DND-41 (cell line): ENCODE data around the gene GRK3.
"Not testable (repeated sequence)": the region's sequence is repeated elsewhere in the genome, so short reads cannot be mapped to it uniquely, and the experiment has no call there.

Source experiments
- ATAC-seq: fragments of 200-7000 bp; cut with Tn5 transposase; 3 replicates; pipeline ENCODE4 v1.9.1; 2021; ENCODE audit warnings: low read depth; ENCODE audit not compliant: insufficient read depth
- DNase-seq: peaks from one replicate; pipeline ENCODE4 v3.0.0-alpha.2; 2020
- H2AFZ ChIP-seq: 2 replicates; pipeline ENCODE4 v1.6.0; 2012; ENCODE audit warnings: low read depth, low read length
- H3K27ac ChIP-seq: 2 replicates; pipeline ENCODE4 v1.5.1; 2012; ENCODE audit warnings: low read length, inconsistent platforms
- H3K27me3 ChIP-seq: fragments of 200-600 bp; sonication (generic); 2 replicates; pipeline ENCODE4 v1.6.0; 2012; ENCODE audit warnings: low read length, mild to moderate bottlenecking, inconsistent platforms; ENCODE audit not compliant: insufficient read depth, poor library complexity
- H3K36me3 ChIP-seq: 2 replicates; pipeline ENCODE4 v1.5.1; 2012; ENCODE audit warnings: low read length, inconsistent platforms; ENCODE audit not compliant: insufficient read depth
- H3K4me1 ChIP-seq: 2 replicates; pipeline ENCODE4 v1.5.1; 2012; ENCODE audit warnings: mild to moderate bottlenecking, low read length; ENCODE audit not compliant: insufficient read depth
- H3K4me2 ChIP-seq: 2 replicates; pipeline ENCODE4 v1.6.0; 2012; ENCODE audit warnings: mild to moderate bottlenecking, moderate library complexity, low read length, inconsistent platforms; ENCODE audit not compliant: insufficient read depth
- H3K4me3 ChIP-seq, 2 experiments: fragments of 200-600 bp in 1 of 2; shearing (Covaris generic) in 1 of 2; 2 replicates each; pipeline ENCODE4 v1.5.1; 2012 to 2016; ENCODE audit warnings: inconsistent platforms in 2 of 2, low read length in 2 of 2, mild to moderate bottlenecking in 2 of 2, low read depth in 1 of 2, moderate library complexity in 1 of 2
- H3K79me2 ChIP-seq: 2 replicates; pipeline ENCODE4 v1.6.0; 2012; ENCODE audit warnings: low read length, inconsistent platforms; ENCODE audit not compliant: insufficient read depth
- H3K9ac ChIP-seq: 2 replicates; pipeline ENCODE4 v1.6.0; 2012; ENCODE audit warnings: low read depth, mild to moderate bottlenecking, inconsistent platforms, low read length, moderate library complexity
- H3K9me3 ChIP-seq: 2 replicates; pipeline ENCODE4 v1.5.1; 2012; ENCODE audit warnings: low read length, moderate library complexity, mild to moderate bottlenecking, inconsistent platforms; ENCODE audit not compliant: insufficient read depth, severe bottlenecking
- H4K20me1 ChIP-seq: 2 replicates; pipeline ENCODE4 v1.6.0; 2012; ENCODE audit warnings: low read length; ENCODE audit not compliant: insufficient read depth
- EZH2 ChIP-seq: IDR thresholded peaks from 3 replicates; pipeline ENCODE4 v1.6.1; 2012; ENCODE audit warnings: borderline replicate concordance, low read depth, mild to moderate bottlenecking, moderate library complexity, low read length, inconsistent platforms; ENCODE audit not compliant: severe bottlenecking
- TF ChIP-seq, protein P1 (sequence below): IDR thresholded peaks from 2 replicates; pipeline ENCODE4 v1.5.1; 2012; ENCODE audit warnings: borderline replicate concordance, low read length, moderate library complexity, mild to moderate bottlenecking; ENCODE audit not compliant: poor library complexity, severe bottlenecking; ENCODE audit errors: extremely low read depth

The GRK3 gene

GRCh38 chr22:25702040-25702439 lies 137.6 kb downstream of the GRK3 start:
- Histone ChIP-seq H3K27ac (no peak overlapping the region), H3K4me1 (peaks cover 14% of the 10 kb centered on the region), H3K36me3 (no peaks in the 10 kb centered on the region), H3K9me3 (no peaks in the 10 kb centered on the region), H3K79me2 (no peaks in the 10 kb centered on the region), H2AFZ (no peak overlapping the region), H3K4me2 (peak overlapping the region; percentile 37; the same call in 1 of the 2 replicates), H4K20me1 (no peaks in the 10 kb centered on the region), H3K9ac (no peak overlapping the region), H3K27me3 (no peaks in the 10 kb centered on the region), H3K4me3 (no peak overlapping the region)
- DNase-seq (no peak), ATAC-seq (0 out of 3 replicates have a peak, but pooled peaks have one; percentile 38)
- no peak for TF ChIP-seq EZH2
- TF ChIP-seq, protein P1, sequence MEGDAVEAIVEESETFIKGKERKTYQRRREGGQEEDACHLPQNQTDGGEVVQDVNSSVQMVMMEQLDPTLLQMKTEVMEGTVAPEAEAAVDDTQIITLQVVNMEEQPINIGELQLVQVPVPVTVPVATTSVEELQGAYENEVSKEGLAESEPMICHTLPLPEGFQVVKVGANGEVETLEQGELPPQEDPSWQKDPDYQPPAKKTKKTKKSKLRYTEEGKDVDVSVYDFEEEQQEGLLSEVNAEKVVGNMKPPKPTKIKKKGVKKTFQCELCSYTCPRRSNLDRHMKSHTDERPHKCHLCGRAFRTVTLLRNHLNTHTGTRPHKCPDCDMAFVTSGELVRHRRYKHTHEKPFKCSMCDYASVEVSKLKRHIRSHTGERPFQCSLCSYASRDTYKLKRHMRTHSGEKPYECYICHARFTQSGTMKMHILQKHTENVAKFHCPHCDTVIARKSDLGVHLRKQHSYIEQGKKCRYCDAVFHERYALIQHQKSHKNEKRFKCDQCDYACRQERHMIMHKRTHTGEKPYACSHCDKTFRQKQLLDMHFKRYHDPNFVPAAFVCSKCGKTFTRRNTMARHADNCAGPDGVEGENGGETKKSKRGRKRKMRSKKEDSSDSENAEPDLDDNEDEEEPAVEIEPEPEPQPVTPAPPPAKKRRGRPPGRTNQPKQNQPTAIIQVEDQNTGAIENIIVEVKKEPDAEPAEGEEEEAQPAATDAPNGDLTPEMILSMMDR: peak; percentile 59

- Histone ChIP-seq H3K4me2 (peak overlapping the region; percentile 37; the same call in 1 of the 2 replicates), H4K20me1 (no peaks in the 10 kb centered on the region), H3K4me3 (peak overlapping the region in 1 of 2 experiments; percentile 10; a peak in 1 of 4 replicates), H3K27ac (peak overlapping the region; percentile 49), H3K27me3 (no peaks in the 10 kb centered on the region), H3K9me3 (no peaks in the 10 kb centered on the region), H3K79me2 (no peaks in the 10 kb centered on the region), H3K4me1 (peaks cover 14% of the 10 kb centered on the region), H2AFZ (peak overlapping the region; percentile 48; the same call in 1 of the 2 replicates), H3K9ac (no peak overlapping the region), H3K36me3 (no peaks in the 10 kb centered on the region)
- TF ChIP-seq, protein P1: no peak
- TF ChIP-seq EZH2: no peak
- DNase-seq: peak; percentile 63
- ATAC-seq: peak; percentile 85
These were observed 138.2 kb downstream of the GRK3 start for GRCh38 chr22:25702571-25703167.

GRCh38 chr22:25704701-25705100 lies 140.2 kb downstream of the GRK3 start:
- DNase-seq: no peak
- no peaks in the 10 kb centered on the region for H3K27me3 ChIP-seq
- no peak overlapping the region for H3K9ac ChIP-seq
- H3K27ac ChIP-seq: no peak overlapping the region
- no peak overlapping the region for H3K4me2 ChIP-seq
- H4K20me1 ChIP-seq: no peaks in the 10 kb centered on the region
- TF ChIP-seq EZH2: no peak
- TF ChIP-seq, protein P1: no peak
- H3K36me3 ChIP-seq: no peaks in the 10 kb centered on the region
- peaks cover 14% of the 10 kb centered on the region for H3K4me1 ChIP-seq
- no peaks in the 10 kb centered on the region for H3K9me3 ChIP-seq
- no peak overlapping the region for H3K4me3 ChIP-seq
- H3K79me2 ChIP-seq: no peaks in the 10 kb centered on the region
- no peak overlapping the region for H2AFZ ChIP-seq
- ATAC-seq: no peak

GRCh38 chr22:25706197-25706596 lies 141.7 kb downstream of the GRK3 start:
- ATAC-seq: no peak
- H3K9me3 ChIP-seq: no peaks in the 10 kb centered on the region
- H3K4me3 ChIP-seq: no peak overlapping the region
- peaks cover 14% of the 10 kb centered on the region for H3K4me1 ChIP-seq
- TF ChIP-seq, protein P1: no peak
- no peak for TF ChIP-seq EZH2
- no peaks in the 10 kb centered on the region for H3K79me2 ChIP-seq
- no peak overlapping the region for H3K9ac ChIP-seq
- no peaks in the 10 kb centered on the region for H3K36me3 ChIP-seq
- H3K27ac ChIP-seq: no peak overlapping the region
- no peaks in the 10 kb centered on the region for H3K27me3 ChIP-seq
- H3K4me2 ChIP-seq: no peak overlapping the region
- no peak overlapping the region for H2AFZ ChIP-seq
- H4K20me1 ChIP-seq: no peaks in the 10 kb centered on the region
- DNase-seq: no peak

- H3K4me1 ChIP-seq, H3K27ac ChIP-seq, H4K20me1 ChIP-seq, H3K27me3 ChIP-seq, H2AFZ ChIP-seq, H3K36me3 ChIP-seq, H3K4me3 ChIP-seq, H3K9me3 ChIP-seq, H3K9ac ChIP-seq, H3K4me2 ChIP-seq, DNase-seq, H3K79me2 ChIP-seq: not testable (repeated sequence)
- 0 out of 3 replicates have a peak, but pooled peaks have one; percentile 31 for ATAC-seq
These were observed 144.0 kb downstream of the GRK3 start for GRCh38 chr22:25708430-25708829.
